A673 (cell line): Measurements from ENCODE around the gene MESP1. TPM values are rescaled to one million over a fixed set of nuclear protein-coding genes. Genes with fewer than 3 reads are reported as not detected.
A peak's percentile ranks its signal among the peaks of the same experiment; 100 is the strongest.

Source experiments
- Bru-seq: library from RNA; stranded (reverse); fragments of 400-500 nt; gene quantifications from one replicate; lab custom pipeline; 2021; lab: Mats Ljungman, UMichigan
- BruChase-seq, 2 experiments: library from RNA; stranded (reverse); fragments of 400-500 nt; gene quantifications; one replicate each; lab custom pipeline; 2021; lab: Mats Ljungman, UMichigan
- BruUV-seq: library from RNA; stranded (reverse); fragments of 400-500 nt; replicated peaks from 2 replicates; lab custom pipeline; 2021; lab: Mats Ljungman, UMichigan
- CTCF ChIA-PET: fragments of 300-600 bp; sonication (Branson Sonifier 250); formaldehyde crosslinking; loops from one replicate; lab custom pipeline; 2022; ENCODE audit warnings: antibody characterized with exemption; lab: Charles Lee
- POLR2A ChIA-PET: fragments of 300-600 bp; sonication (Branson Sonifier 250); formaldehyde crosslinking; loops from one replicate; lab custom pipeline; 2022; ENCODE audit warnings: antibody characterized with exemption; ENCODE audit not compliant: low non-redundant PET; lab: Charles Lee
- DNase-seq: peaks from one replicate; pipeline ENCODE4 v3.0.0-alpha.2; 2015; ENCODE audit warnings: low spot score
- H3K27ac ChIP-seq: fragments of 200-600 bp; sonication (generic); 2 replicates; pipeline ENCODE4 v1.5.1; 2016; ENCODE audit warnings: mixed run types, low read depth, mild to moderate bottlenecking, mixed read lengths, antibody characterized with exemption, low read length; ENCODE audit not compliant: poor library complexity, severe bottlenecking
- H3K27me3 ChIP-seq: fragments of 200-600 bp; sonication (generic); replicated peaks from 2 replicates; pipeline ENCODE4 v1.6.1; 2017; ENCODE audit warnings: mixed run types, low read depth, mild to moderate bottlenecking, mixed read lengths, antibody characterized with exemption, low read length; ENCODE audit not compliant: insufficient read depth, poor library complexity
- H3K36me3 ChIP-seq: fragments of 200-600 bp; sonication (generic); 2 replicates; pipeline ENCODE4 v1.6.1; 2016; ENCODE audit warnings: mixed run types, mild to moderate bottlenecking, mixed read lengths, antibody characterized with exemption, low read length; ENCODE audit not compliant: insufficient read depth, poor library complexity, severe bottlenecking
- H3K4me1 ChIP-seq: fragments of 200-600 bp; sonication (generic); 2 replicates; pipeline ENCODE4 v1.6.1; 2017; ENCODE audit warnings: mixed run types, mild to moderate bottlenecking, mixed read lengths, antibody characterized with exemption, low read length; ENCODE audit not compliant: insufficient read depth, poor library complexity, severe bottlenecking
- H3K4me3 ChIP-seq: fragments of 200-600 bp; sonication (generic); 2 replicates; pipeline ENCODE4 v1.5.1; 2016; ENCODE audit warnings: low read depth, mixed run types, mild to moderate bottlenecking, mixed read lengths, low read length; ENCODE audit not compliant: poor library complexity, severe bottlenecking
- H3K9me3 ChIP-seq: fragments of 200-600 bp; sonication (generic); 2 replicates; pipeline ENCODE4 v1.6.1; 2016; ENCODE audit warnings: mixed run types, low read depth, mild to moderate bottlenecking, mixed read lengths, antibody characterized with exemption, low read length; ENCODE audit not compliant: poor library complexity, severe bottlenecking
- CTCF ChIP-seq: fragments of 300-800, 200-600 bp; sonication (generic); conservative IDR thresholded peaks from 2 replicates; pipeline ENCODE4 v1.5.1; 2017; ENCODE audit warnings: low read depth, mild to moderate bottlenecking, antibody characterized with exemption, low read length, moderate library complexity, mixed read lengths
- EZH2 ChIP-seq: fragments of 200-600 bp; sonication (generic); IDR thresholded peaks from 2 replicates; pipeline ENCODE4 v1.6.1; 2017; ENCODE audit warnings: borderline replicate concordance, low read depth, mild to moderate bottlenecking, mixed read lengths, antibody characterized with exemption, low read length; ENCODE audit not compliant: poor library complexity, severe bottlenecking
- intact Hi-C: fragments of 100-400 bp; cut with micrococcal nuclease; formaldehyde crosslinking; loops from one replicate; pipeline ENCODE4 v1.10.0; 2022; ENCODE audit not compliant: unreplicated experiment
- long read RNA-seq: library from polyadenylated mRNA; stranded (forward); transcript quantifications from one replicate; pipeline ENCODE4 v2.0.0, GENCODE V29; 2022
- total RNA-seq: library from RNA; stranded (reverse); gene quantifications from 2 replicates; pipeline ENCODE4 v1.2.3, GENCODE V29; 2021

MESP1 gene
- total RNA-seq, result 5.2 and 6.5 TPM in 2 replicates
- percentile 43 among the genes with signal in this experiment for Bru-seq, nascent RNA
- percentile 35 among the genes with signal in this experiment for BruChase-seq, experiment 1, labeled RNA remaining after a 2-hour chase
- percentile 44 among the genes with signal in this experiment for BruChase-seq, experiment 2, labeled RNA remaining after a 6-hour chase
- long read RNA-seq, transcript MESP1-201 (2 exons, 2,369 nt), result major isoform, 6 of 6 reads
- long read RNA-seq, partial matches to known transcripts, result 0 of 6 reads
- long read RNA-seq, other reads (novel, unspliced or antisense), result 0 of 6 reads

GRCh38 chr15:89750560-89751542 is at the start of gene MESP1:
MESP1 (minus strand) TSS chr15:89751249; CDS start chr15:89751231, 18 bp downstream.
- Histone ChIP-seq H3K9me3 (no peaks in the 10 kb centered on the region), H3K27ac (peak within 1 kb of the TSS; percentile 76), H3K4me1 (peaks cover 10% of the 10 kb centered on the region), H3K4me3 (peak within 1 kb of the TSS; percentile 69), H3K27me3 (no peaks in the 10 kb centered on the region), H3K36me3 (no peaks in the 10 kb centered on the region)
- TF ChIP-seq EZH2, result no peak
- TF ChIP-seq CTCF, result peak; percentile 63
- intact Hi-C loops, result loop anchor here (10.0 kb wide), 1 partner anchor 204 kb away; no protein-coding TSS in a partner anchor
- POLR2A ChIA-PET, result no interaction called here
- DNase-seq, result peak; percentile 93
- BruUV-seq, result no TSS peak
- CTCF ChIA-PET, result interaction anchor here (0.5 to 2.1 kb wide), 3 partner anchors 10 to 229 kb away, joined by 5 to 6 read pairs (median 5); no protein-coding TSS in a partner anchor

GRCh38 chr15:89799918-89800498 is 49.0 kb upstream of the MESP1 start:
- TF ChIP-seq EZH2, result no peak
- TF ChIP-seq CTCF, result no peak
- no peaks in the 10 kb centered on the region for H3K27me3 ChIP-seq
- intact Hi-C loops, result no loop called here
- ChIA-PET POLR2A (no interaction called here), CTCF (no interaction called here)
- no peaks in the 10 kb centered on the region for H3K4me1 ChIP-seq
- H3K4me3 ChIP-seq, result no peak overlapping the region
- no peaks in the 10 kb centered on the region for H3K9me3 ChIP-seq
- DNase-seq, result no peak
- H3K36me3 ChIP-seq, result no peaks in the 10 kb centered on the region
- no TSS peak for BruUV-seq
- H3K27ac ChIP-seq, result no peak overlapping the region

GRCh38 chr15:89799011-89799911 is 48.2 kb upstream of the MESP1 start:
- Histone ChIP-seq H3K27ac (no peak overlapping the region), H3K27me3 (no peaks in the 10 kb centered on the region), H3K9me3 (no peaks in the 10 kb centered on the region), H3K36me3 (no peaks in the 10 kb centered on the region), H3K4me3 (no peak overlapping the region), H3K4me1 (no peaks in the 10 kb centered on the region)
- no peak for DNase-seq
- ChIA-PET CTCF (no interaction called here), POLR2A (no interaction called here)
- no TSS peak for BruUV-seq
- intact Hi-C loops, result no loop called here
- TF ChIP-seq EZH2, result no peak
- TF ChIP-seq CTCF, result no peak
